Activated CD4-positive, CD25-positive, alpha-beta regulatory T cell treated with anti-CD3 and anti-CD28 coated beads, Interleukin-2, amount 50 U/mL, for 24 hours (primary cell): ENCODE measurements around the gene SYT13.
"Not testable (repeated sequence)": the region's sequence is repeated elsewhere in the genome, so short reads cannot be mapped to it uniquely, and the experiment has no call there.

Source experiments
- ATAC-seq, 2 donors: fragments of 150-1000 bp; cut with Tn5 transposase; one replicate each; pipeline ENCODE4 v1.10.0; 2021; ENCODE audit warnings: mild to moderate bottlenecking in 1 of 2, moderate library complexity in 1 of 2

The SYT13 gene

DNA sequence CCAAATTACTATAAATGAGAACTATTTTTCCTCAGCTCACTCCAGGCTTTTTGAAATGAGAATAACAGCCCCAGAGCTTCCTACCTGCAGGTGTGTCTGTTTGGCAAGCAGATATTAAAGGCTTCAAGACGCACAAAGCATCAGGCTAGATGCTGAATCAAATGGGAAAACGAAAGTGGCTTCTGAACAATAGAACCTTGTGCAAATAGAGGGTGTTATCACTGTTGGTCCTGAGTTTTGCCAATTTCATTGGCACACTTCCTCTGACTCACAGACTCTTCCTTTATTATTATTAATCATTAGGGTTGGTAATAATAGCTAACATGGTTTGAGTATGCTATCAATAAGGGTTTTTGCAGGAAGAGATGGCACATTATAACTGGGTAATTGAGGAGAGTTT is 13.4 kb downstream of the SYT13 start:
- no peak for ATAC-seq

DNA sequence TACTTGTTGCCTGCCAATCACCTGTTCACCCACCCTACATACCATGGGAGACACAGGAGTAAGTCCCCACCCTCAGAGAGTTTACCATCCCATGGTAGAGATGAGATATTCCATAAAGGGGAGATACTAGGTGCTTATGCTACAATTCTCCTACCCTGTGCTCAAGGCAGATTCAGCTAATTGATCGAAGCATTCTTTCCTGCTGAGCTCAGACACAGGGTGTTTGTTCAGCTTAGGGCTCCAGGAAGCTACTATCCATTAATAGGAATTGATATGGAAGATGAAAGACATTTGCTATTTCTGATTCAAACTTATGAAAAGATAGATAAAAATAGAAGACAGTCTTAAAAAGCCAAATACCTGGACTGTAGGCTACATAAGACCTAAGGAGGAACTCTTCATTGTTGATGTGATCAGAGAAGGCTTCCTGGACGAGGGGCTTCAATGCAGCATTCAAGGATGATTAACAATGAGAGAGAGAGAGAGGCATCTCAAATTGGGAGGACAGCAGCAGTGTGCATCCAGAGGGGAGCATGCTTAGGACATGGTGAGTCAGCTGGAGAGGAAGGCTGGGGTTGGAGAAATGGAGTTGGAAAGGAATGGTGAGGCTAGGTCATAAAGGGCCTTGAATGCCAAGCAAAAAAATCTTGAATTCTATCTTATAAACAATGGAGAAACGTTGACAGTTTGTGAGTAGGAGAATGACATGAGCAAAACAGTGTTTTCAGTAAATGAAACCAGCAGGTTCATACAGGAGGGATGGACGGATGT is 15.0 kb downstream of the SYT13 start:
- ATAC-seq: no peak

DNA sequence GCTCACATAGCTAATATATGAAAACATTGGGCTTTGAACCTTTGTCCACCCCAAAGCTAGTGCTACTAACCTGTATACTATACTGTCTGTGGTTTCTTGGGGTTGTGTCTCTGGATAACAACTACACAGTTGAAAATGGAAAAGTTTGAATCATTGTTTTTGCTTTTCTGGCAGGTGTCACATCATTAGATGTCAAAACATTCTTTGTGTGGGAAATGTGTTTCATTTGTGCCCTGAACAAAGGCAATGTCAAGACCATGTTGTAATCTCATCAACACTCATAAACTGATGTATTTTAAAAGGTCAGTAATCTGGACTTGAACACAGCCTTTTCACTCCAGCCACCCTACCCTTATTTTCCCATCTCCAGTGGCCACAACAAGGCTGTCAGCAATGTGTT is 16.5 kb downstream of the SYT13 start:
- no peak for ATAC-seq

DNA sequence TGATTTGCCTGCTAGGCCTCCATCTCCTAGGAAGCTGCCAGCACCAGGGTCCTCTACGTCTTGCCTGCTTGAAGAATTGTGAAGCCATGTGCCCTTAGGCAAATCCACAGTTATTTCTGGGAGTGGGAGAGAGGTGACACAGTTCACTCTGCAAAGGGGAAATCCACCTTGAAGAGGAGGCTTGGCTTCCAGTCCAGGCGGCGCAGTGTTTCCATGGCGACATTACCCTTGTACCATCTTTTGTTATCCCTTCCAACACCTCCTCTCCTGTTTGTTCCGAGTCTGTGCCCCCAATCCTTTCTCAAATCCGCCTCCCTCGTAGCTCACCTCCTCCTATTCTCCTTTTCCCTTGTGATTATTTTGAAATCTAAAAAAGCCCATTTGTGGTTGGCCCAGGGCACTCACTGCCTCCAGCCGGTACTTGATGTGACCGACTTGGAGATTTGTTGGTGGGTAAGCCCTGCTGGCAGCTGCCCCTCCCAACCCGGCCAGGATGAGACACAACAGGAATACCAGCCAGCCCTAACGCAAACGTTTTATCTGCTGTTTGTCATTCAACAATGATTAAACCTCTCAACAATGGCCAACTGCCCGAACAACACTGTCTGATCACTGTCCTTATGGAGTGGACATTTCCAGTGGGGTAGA is 18.4 kb downstream of the SYT13 start:
- no peak for ATAC-seq

DNA sequence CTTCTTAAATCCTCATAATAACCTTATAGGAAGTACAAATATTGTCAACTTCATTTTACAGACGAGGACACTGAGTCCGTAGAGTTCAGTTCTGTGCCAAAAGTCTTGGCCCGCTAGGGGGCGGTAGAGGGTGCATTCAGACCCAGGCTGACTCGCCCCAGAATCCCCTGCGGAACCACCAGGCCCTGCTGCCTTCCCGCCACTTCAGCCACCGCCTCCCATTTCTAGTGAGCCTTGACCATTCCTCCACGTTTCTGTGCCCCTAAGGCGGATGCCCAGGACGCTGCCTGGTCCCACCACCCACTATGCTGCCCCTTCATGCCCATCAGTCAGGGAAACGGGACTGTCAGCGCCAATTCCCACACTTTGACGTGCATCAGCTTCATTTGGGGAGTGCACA is 19.1 kb downstream of the SYT13 start:
- ATAC-seq: no peak

DNA sequence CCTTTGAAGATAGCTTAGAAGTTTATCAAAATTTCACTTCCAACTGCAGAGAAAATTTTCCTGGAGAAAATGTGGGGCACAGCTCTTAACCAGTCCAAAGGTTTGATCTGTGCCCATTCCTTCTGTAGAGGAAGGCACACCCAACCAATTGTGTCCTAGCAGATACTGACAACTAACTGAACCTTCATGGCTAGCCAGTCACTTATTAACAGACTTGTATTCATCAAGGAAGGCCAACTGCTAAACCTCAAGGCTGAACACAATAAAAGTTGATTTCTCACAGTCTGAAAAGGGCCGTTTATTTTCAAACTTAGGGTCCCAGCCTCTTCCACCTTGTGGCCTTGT is 19.5 kb downstream of the SYT13 start:
- no peak for ATAC-seq

DNA sequence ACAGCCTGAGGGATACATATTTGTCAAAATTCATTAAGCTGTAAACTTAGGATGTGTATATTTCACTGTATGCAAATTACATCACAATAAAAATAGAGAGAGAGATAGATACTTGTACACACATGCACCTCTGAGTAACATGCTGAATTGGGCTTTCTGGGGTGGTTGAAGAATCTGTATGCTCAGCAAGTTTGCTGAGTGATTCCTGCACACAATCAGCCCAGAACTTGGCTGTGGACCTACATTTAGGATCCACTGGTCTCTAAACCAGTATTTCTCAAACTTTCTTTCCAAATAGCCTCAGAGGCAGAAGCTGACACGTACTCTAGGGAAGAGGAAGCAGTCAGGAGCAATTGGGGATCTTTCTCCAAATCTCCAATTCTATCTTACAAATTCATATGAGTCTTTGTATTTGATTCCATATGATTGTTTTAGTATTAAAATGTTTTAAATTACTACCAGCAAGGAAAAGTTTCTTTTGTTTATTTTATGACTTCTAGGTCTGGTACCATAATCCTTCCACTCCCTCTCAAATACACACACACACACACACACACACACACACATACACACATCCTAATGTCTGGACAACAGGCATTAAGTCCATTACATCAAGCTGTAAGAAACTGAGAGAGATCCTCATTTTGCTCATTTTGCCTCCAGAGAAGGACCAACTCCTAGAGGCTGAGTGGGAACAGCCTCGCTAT is 20.0 kb downstream of the SYT13 start:
- ATAC-seq: no peak

DNA sequence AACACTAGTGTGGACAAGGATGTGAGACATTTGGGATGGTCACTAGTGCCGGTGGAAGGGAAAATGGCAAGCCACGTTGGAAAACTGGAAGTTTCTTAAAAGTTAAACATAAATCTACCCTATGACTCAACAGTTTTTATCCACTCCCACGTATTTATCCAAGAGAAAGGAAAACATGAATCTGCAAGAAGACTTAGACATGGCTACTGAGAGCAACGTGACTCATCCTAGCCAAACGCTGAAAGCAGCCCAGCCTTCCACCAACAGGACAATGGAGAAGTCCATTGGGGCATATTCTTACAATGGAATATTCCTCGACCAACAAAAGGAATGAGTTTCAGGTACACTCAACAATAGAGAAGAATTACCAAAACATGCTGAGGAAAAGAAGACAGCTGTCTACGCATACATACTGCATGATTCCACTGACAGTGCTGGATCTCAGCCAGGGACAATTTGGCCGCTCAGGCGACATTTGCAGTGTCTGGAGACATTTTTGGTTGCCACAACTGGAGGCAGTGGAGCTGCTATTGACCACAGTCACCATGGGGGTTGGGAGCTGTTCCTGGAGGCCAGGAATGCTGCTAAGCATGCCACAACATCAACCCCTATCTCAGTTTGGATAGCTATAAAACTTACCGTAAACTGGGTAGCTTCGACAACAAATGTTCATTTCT is 21.2 kb downstream of the SYT13 start:
- ATAC-seq: no peak

DNA sequence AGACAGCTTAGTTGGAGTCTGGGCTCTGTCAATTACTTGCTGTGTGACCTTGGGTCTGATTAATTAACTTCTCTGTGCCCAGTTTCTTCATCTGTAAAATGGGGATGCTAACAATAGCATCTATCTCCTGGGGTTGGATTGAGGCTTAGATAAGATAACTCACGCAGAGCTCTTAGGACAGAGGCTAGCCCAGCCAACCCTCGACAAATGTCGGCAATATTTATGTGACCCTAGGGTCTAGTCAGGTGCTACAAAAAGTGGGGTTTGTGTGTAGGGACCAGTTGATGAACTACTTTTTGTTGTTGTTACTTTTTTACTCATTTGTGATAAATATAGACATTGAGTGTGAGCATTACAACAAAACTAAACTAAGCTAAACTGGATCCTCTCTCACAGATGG is 22.4 kb downstream of the SYT13 start:
- no peak for ATAC-seq

DNA sequence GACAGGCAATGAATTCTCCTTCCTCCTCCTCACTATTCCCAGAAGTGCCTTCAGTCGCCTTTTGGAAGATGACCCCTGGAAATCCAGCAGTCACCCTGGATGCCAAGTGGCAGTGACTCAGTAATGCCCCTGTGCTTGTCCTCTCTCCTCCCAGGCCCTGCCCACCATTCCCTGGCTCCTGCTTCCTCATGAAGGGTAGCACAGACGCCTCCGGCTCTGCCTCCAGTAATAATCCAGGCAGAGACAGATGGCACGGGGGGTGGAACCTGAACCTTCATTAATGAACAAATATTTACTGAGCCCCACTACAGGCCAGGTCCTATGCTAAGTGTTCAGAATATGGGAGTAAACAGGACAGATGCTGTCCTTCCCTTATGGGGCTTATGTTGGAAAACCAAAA is 23.2 kb downstream of the SYT13 start:
- no peak for ATAC-seq

DNA sequence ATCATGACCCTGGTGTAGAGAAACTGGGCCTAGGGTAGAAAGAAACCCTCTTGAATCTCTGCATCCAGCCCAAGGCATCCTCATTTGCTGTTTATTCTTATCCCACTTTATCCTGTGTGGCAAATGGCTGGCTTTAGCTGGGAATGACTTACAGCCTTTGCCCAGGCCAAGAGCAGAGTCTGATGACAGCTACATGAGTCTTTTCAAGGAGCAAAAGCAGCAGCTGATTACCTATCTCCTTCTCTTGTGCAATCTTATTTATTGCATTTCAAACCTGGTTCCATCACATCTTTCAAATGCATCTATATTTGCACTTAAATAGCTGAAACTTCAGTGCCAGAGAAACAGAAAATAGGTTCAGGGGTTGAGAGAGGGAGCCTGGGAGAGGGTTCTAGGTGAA is 26.1 kb downstream of the SYT13 start:
- ATAC-seq: no peak

DNA sequence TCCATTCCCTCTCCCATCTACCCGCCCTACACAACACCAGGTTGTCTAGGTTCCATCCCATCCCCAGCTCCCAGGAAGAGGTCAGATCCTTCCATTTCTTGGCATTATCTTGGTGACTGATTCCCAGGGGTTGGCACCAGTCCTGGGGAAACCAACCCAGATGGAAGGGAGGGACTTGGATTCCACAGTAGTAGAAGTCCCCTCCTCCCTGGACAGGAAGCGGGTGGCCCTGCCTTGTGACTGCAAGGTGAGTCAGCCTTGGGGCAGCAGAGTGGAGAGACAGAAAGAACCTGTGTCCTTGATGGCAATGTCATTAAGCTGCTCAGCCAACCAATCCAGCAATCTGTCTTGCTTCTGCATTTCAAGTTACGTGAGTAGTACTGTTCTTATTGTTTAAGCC is 26.5 kb downstream of the SYT13 start:
- ATAC-seq: no peak

DNA sequence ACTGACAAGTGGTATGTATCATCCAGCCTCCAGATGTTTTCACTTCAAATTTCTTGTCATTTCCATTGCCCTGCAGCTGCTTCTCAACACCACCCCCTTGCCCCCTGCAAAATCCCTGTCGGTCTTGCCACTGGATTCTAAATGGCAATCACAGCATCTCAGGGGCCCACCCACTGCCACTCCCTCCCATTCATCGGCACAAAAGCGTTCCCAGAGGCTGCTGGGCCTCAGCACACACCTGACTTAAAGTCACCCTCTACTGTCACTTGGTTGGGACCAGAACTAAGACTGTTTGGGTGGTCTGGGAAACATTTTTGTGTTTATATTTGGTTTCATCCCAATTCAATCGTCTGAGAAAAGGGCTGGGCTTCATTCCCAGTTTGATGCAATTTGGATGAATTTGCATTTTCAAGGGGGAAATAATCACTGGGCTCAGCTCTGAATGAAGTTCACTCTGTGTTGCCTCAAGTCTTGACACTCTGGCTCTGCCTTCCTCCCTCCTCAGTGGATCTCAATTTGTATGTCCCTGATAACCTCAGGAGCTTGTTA is 27.1 kb downstream of the SYT13 start:
- ATAC-seq: no peak

DNA sequence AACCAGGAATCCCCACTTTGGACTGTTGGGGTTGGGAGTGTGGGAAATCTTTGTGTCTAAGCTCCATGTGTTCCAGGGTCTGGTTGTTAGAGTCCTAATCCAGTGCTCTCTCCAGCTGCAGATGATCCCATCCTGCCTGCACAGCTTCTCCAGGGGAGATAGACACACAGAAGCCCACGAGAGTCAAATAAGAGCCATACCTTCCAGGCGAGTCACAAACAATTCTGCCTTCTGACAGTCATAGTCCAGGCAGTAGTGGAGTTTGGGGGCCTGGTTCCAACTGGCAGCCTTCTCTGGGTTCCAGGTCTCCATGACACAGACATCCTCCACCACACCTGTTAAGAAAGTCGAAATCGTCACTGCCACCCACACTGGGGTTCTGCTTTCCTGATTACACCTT is 32.1 kb downstream of the SYT13 start:
- no peak for ATAC-seq

DNA sequence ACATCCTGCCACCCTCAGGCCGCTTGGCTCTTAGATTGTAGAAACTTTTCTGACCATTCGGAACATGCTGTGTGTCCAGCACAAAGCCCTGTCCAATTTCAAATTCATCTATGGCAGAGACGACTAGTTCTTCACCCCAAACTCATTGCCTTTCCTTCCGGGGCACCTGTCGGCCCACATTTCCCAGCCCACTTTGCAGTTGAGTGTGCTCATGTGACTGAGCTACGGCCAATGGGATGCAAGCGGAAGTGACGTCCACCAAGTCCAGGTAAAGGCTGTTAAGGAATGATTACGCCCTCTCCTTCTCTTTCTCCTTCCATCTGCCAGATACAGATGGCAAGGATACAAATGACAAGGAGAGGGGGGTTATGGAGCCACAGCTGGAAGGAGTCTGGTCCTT is 32.5 kb downstream of the SYT13 start:
- ATAC-seq: no peak

DNA sequence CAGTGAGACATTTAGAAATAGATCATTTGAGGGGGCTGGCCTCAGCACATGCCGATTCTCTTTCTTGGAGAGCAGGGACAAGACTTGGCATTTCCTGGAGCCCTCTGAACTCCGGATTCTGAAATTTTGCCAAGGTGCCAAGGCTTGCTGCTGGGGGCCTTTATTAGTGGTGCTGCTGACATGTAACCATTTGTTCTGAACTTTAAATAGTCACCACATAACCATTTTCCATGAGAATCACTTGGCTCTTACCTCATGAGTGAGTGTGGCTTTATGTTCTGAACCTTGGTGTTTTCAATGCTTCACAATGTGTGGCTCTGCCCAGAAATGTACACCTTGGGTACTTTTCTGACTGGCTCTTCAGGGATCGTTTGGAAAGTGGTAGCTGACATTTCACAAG is 33.3 kb downstream of the SYT13 start:
- no peak for ATAC-seq

DNA sequence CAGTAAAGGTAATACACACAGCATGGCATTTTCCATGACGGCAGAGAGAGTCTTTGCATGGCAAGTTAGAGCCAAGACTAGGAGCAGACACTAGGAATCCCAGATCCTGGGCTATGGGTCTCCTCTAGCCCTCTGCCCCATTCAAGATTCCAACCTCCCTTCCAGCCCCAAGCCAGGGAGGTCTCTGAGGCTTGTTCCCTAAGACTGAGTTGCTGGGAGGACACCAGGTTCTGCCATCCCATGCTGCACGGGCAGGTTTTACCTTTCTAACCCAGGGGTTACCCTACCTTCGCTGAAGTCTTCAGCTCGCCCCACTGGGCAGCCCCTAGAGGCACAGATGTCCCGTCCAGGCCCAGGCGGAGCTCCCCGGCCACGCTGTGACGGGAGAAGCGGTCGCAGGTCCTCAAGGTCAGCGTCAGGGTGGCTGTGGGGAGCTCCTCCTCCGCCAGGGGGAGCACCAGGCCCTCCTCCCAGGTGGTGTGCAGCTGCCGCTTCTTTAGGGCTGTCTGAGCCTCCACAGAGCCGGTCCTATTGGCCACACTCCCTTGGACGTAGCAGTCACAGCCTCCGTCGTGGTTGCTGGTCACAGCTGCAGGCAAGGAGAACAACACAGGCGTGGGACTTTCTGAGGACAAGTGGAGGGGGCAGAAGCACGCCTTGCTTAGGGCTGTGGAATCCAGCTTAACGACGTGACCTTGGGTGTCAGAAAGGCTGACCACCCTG is 33.8 kb downstream of the SYT13 start:
- ATAC-seq: no peak

DNA sequence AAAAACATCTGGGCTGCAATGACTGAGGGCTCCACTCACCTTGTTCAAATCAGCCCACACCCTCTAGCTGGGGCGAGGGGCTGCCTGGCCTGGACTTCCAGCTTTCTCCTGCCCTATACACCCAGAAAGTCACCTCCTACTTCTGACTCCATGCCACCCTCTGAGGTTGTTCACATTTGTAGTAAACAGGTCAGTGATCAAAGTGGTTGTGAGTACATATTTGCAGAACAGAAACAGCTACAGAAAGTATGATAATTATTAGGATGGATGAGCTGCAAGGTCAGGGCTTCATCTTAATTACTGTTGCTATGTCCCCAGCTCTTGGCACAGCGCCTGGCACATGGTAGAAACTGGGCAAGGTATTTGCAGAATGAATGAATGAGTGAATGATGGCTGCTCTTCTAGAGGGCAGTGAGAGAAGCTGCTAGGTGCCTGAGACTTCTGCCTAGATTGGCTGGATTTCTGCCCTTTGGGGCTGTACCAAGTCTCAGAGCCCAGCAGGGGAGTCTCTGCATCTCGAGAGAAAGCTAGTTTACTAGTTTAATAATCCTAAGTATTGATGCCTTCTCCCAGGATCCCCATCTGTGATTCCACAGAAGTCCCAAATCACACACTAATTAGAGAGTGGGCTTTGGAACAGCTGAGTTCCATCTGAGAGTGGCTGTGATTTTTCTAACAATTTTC is 36.0 kb downstream of the SYT13 start:
- ATAC-seq: no peak

DNA sequence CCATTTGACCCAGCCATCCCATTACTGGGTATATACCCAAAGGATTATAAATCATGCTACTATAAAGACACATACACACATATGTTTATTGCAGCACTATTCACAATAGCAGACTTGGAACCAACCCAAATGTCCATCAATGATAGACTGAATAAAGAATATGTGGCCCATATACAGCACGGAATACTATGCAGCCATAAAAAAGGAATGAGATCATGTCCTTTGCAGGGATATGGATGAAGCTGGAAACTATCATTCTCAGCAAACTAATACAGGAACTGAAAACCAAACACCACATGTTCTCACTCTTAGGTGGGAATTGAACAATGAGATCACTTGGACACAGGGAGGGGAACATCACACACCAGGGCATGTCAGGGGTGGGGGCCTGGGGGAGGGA is 36.8 kb downstream of the SYT13 start:
- not testable (repeated sequence) for ATAC-seq

DNA sequence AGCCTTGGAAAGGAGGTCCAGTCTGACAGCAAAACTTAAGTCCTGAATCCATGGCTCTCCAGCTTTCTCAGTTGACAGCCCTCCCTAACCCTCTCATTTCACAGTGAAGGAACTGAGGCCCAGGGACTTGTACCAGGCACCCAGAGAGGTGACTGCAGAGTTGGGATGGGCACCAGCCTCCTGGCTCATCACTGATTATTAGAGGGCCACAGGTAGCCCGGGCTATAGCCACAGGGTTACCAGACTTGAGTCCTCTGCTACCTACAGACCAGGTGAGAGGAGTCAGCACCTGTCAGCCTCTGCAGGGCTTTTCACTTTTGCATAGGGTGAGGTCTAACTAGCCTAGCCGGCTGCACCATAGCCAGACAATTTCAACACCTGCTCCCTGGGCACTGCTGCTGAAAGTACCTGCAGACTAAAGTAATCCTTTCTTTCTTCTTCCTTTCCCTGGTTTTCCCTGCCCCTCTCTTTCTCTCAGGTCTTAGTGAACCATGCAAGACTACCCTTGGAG is 37.6 kb downstream of the SYT13 start:
- ATAC-seq: no peak

DNA sequence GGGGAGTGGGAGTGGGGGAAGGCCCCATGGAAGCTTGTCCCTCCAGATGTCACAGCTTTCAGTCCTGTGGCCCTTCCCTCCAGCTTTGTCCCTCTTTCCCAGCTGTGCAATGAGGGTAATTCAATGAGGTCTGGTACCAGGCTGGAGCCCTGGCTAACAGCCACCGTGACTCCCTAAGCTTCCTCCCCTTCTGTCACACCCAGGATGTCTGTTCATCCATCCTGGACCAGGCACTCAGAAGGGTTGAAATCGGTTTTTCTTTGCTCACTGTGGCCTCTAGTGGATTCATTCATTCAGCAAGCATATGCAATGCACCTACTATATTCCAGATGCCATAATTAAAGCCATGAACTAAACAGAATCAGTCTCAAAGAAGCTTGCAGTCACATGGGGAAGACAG is 38.7 kb downstream of the SYT13 start:
- no peak for ATAC-seq

DNA sequence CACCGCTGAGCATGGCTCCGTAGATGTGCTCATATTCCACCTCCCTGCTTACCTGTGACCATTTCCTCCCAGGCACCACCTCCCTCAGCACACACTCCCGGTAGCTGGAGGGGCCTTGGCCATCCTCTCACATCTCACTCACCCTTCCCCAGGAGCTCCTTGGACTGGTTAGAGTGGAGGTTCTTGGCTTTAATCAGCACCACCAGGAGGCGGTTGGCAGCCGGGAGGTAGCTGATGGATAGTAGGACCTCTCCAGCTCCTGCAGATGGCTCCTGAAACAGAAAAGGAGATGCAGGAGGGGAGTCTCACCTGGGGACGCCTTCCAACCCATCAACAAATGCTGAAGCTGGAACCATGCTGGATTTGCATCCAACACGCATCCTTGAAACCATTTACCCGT is 39.9 kb downstream of the SYT13 start:
- ATAC-seq: no peak
